Head of caudate nucleus (tissue), 42 donors: ENCODE data around the gene MYO1E.
A peak's percentile ranks its signal among the peaks of the same experiment; 100 is the strongest.
"Not testable (repeated sequence)": the region's sequence is repeated elsewhere in the genome, so short reads cannot be mapped to it uniquely, and the experiment has no call there.

ENCODE experiments used
- DNase-seq, 42 donors: peaks; one replicate each; pipeline versions ENCODE4 v3.0.0 to v3.0.0-alpha.2; 2020 to 2021; ENCODE audit warnings: mixed read lengths in 7 of 42
- intact Hi-C: fragments of 100-400 bp; cut with DNase I; formaldehyde crosslinking; loops from one replicate; pipeline ENCODE4 v1.15.0; 2022

The MYO1E gene

GRCh38 chr15:59168536-59168935 lies 204.1 kb downstream of the MYO1E start:
- no peak for DNase-seq
- intact Hi-C loops = no loop called here

GRCh38 chr15:59166601-59167265 lies 205.9 kb downstream of the MYO1E start:
- intact Hi-C loops = no loop called here
- no peak for DNase-seq

DNA sequence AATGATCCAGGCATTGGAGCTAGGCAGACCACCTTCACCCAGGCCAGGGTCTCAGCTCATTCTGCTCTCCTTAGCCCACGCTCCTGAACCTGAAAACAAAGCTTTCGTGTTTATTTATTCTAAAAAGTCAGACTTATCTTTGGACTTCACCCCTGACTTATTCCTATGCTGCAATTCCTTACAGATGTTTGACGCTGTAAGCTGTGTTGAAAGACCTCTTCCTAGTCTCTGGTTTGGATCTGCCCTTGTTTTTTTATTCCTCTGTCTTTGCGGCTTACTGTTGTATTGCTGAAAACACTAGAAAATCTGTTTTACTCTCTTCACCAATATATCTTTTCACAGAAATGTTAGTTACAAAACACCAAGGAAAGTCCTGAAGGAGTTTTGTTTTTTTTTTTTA lies 206.5 kb downstream of the MYO1E start:
- intact Hi-C loops = no loop called here
- no peak for DNase-seq

GRCh38 chr15:59165726-59166125 lies 206.9 kb downstream of the MYO1E start:
- intact Hi-C loops = no loop called here
- DNase-seq = no peak

GRCh38 chr15:59162080-59162479 lies 210.6 kb downstream of the MYO1E start:
- DNase-seq, intact Hi-C loops: not testable (repeated sequence)

DNA sequence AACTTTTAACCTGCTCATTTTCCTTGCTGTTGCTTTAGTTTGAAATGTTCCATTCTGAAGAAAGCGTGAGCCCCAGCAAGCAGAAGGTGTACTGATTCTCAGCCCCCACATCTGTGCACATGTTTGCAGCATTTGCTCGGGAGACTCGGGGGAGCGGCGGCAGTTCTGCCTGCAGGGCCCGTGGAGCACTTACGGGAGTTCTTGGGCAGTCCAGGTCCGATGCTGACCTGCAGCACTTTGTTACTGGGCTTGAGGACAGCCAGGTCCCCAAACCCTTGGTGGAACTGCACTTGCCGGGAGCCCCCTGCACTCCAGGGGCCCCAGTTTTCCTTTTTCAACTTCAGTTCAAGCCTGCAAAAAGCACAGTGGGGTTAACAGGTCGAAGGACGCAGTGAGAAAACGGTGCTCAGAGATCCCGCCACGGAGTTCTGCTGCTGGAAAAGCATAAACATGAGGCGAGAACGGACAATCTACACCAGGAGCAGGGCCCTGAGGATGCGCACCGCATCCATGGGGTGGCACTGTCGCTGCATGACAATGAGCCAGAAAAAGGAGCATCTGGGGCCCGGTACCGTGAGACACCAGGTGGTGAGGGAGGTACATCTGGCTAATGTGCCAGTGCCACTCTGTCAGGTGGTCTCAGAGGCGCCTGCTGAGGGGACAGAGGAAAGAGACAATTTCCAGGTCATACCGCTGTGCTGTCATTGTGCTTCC lies 211.6 kb downstream of the MYO1E start:
- intact Hi-C loops = no loop called here
- peak in 24 of 42 donors; percentile 14 to 59 (median 38) for DNase-seq

GRCh38 chr15:59159210-59159609 lies 213.5 kb downstream of the MYO1E start:
- intact Hi-C loops = no loop called here
- DNase-seq = no peak

- no peak for DNase-seq
- intact Hi-C loops = no loop called here
These were observed 214.0 kb downstream of the MYO1E start for GRCh38 chr15:59158701-59159034.

DNA sequence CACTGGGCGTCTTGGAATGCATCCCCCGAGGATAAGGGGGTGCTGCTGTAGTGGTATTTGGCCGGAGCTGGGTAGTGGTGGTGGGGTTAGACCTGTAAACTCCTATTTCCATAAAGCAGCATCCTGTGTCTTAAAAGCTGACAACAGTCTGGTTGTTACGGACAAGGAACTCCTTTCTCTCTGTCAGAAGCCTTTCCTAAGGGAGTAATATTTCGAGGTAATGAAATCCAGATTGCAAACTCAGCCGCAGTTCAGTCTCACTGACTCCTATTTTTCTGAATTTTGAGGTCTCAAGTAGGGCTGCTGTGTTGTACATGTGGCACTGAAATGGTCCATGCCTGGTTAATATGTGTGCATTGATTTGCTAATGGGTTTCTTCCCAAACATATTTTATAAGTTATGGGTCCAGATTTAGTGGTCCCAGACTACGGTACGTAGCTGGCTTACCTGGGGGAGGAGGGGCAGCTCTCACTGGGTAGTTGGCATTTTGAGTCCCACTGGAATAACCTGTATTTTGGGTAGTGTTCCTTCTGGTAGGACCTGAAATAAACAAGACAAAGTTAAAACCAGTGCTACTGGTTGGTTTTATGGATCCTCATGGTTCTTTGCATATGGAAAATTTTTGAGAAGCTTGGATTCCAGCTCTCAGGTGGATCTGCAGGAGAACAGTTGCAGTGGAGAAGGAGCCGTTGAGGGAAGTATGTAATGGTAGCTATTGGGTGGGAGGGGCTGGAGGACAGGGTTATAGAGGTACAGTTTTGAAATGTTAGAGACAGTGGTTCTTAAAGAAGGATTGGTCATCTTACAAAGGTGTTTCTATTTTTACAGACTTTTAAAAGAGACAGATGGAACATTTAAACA lies 214.6 kb downstream of the MYO1E start:
- no peak for DNase-seq
- intact Hi-C loops = no loop called here

DNA sequence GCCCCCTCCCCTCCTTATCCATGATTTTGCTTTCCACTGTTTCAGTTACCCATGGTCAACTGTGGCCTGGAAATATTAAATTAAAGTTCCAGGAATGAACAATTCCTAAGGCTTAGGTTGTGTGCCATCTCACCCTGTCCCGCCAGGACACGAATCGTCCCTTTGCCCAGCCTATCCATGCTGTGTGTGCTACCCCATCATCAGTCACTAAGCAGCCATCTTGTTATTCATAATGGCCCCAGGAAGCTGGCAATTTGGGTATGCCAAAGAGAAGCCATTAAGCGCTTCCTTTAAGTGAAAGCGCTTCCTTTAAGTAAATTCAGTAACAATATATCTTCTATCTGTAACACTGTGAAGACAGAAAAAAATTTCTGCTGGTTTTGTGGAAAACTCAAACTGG lies 215.3 kb downstream of the MYO1E start:
- intact Hi-C loops = no loop called here

GRCh38 chr15:59155431-59155830 lies 217.2 kb downstream of the MYO1E start:
- no peak for DNase-seq
- intact Hi-C loops = no loop called here

More for the DNA sequence above, 215.3 kb downstream of the MYO1E start:
- DNase-seq = no peak

- no peak for DNase-seq
- intact Hi-C loops = no loop called here
These were observed 218.4 kb downstream of the MYO1E start for GRCh38 chr15:59154243-59154642.

DNA sequence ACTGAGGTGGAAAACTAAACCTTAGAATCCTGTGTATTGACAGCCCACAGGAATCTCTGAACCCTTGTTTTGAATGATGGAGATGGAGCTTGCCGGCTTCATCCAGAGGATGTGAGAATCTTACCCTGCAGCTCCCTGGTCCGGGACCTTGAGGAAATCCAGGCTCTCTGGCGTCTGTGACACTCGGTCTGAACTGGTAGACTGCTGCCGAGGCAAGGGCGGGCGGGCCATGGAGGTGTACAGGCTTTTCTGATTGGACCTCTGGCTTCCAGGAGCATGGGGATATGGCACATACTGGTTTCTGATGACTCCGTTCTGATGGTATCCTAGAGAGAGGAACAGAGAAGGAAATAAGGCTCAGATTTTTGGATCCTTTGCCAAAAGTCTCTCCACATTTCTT lies 219.2 kb downstream of the MYO1E start:
- intact Hi-C loops = no loop called here

DNA sequence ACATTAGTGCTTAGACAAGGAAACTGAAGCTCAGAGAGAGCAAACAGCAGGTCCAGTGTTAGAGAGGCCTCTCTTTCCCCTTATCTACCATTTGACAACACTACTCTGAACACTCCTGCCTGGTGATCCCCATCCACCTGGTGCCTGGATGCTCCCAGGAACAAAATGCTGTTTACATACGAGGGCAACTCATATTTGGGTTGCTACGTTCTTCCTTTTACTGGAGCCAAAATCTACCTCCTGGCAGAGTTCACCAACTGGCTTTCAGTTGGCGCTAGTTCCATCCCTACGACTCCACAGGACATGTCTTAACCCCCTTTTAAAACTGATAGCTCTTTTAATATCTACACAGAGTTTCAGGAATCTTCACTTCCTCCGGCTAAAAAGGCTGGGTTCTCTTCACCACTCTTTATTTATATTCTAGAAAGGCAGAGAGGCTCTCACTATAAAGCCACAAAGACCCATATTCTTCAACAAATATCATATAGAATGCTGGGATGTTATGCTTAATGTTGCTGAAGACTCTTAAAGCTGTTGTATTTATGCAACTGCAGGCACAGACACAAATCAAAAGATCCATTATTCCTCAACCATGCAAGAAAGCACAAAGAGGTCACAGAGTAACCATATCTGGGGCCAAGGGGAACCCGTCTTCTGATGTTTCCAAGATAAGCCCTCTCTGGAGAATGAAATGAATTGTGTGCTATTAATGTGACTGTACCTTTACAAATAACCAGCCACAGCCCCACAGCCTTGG lies 219.8 kb downstream of the MYO1E start:
- DNase-seq = no peak
- intact Hi-C loops = no loop called here

More for the DNA sequence above, 219.2 kb downstream of the MYO1E start:
- no peak for DNase-seq

- intact Hi-C loops = no loop called here
These were observed 222.5 kb downstream of the MYO1E start for GRCh38 chr15:59150185-59150584.

DNA sequence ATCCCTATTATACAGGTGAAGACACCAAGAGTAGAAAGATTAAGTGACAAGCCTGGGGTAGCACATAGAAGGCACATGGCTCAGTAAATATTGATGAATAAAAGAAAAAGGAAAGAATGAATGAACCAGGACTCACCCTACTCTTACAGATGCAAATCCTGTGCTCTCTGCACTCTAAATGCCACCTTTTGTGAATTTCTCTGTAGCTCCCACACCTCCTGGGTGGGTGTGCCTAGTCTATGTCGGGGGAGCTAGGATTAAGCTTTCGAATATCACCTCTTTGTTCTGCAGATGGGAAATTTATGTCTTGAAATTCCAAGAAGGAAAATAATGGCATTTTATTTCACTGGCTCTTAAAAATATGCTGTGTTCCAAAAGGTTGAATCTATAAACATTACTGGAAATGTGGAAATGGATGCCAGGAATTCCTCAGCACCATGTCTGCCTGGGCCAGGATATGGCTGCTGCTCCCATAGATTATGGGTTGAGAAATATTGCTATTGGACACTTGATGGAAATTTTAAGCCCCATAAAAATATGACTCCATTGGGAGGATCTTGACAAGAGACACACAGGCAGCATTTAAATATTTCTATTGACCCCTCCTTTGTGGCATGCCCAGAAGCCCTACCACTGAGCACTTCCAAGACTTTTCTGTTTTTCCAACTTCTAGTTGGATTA lies 224.4 kb downstream of the MYO1E start:
- peak in 5 of 42 donors; percentile 11 to 66 (median 38) for DNase-seq
- intact Hi-C loops = loop anchor here (10.0 kb wide), 1 partner anchor 347 kb away; no protein-coding TSS in a partner anchor

More at GRCh38 chr15:59150185-59150584, 222.5 kb downstream of the MYO1E start:
- peak in 4 of 42 donors; percentile 17 to 35 (median 20) for DNase-seq

DNA sequence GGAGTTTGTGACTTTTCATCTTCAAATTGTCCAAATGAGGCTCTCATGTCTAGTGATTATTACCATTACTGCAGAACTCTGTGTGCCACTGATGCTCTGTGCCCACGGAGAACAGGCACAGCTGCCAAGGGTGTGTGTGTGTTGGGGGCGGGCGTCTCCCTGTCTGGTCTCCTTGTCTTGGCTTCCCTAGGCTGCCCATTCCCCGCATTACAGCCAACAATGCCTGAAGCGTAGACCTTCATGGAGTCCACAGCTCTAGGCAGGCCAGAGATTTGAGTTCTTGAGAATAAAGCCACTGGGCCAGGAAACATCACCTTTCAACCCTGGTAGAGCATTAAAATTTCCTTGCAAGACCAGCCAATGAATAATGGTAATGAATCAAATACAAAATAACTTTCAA lies 225.0 kb downstream of the MYO1E start:
- intact Hi-C loops = loop anchor here (10.0 kb wide), 1 partner anchor 347 kb away; no protein-coding TSS in a partner anchor
- no peak for DNase-seq

GRCh38 chr15:59144594-59144993 lies 228.1 kb downstream of the MYO1E start:
- DNase-seq = peak in 21 of 42 donors; percentile 17 to 63 (median 37)
- intact Hi-C loops = loop anchor here (10.0 kb wide), 1 partner anchor 350 kb away; no protein-coding TSS in a partner anchor
